H1 (cell line): Measurements from ENCODE around the gene CEP250. TPM values are rescaled to one million over a fixed set of nuclear protein-coding genes. Genes with fewer than 3 reads are reported as not detected.

ENCODE experiments used
- CTCF ChIA-PET: fragments of 300-600 bp; sonication (Branson Sonifier 250); formaldehyde crosslinking; loops from one replicate; lab custom pipeline; 2021; ENCODE audit not compliant: partially characterized antibody; lab: Charles Lee
- POLR2A ChIA-PET: fragments of 300-600 bp; sonication (Branson Sonifier 250); formaldehyde crosslinking; loops from one replicate; lab custom pipeline; 2021; ENCODE audit warnings: inconsistent platforms; ENCODE audit not compliant: partially characterized antibody; lab: Charles Lee
- DNase-seq, 2 experiments: peaks; one replicate each; pipeline versions ENCODE4 v3.0.0 to v3.0.0-alpha.2; 2010 to 2022; ENCODE audit warnings: low spot score in 2 of 2, low read depth in 1 of 2, mixed read lengths in 1 of 2
- FAIRE-seq: peaks from 2 replicates; lab custom pipeline; 2011; peaks lifted over from hg19 to GRCh38; lab: Jason Lieb, UNC
- H2AFZ ChIP-seq: 2 replicates; pipeline ENCODE4 v1.8.1; 2012; ENCODE audit warnings: low read length, inconsistent platforms
- H2AK5ac ChIP-seq: 2 replicates; pipeline ENCODE4 v1.6.1; 2013; ENCODE audit warnings: low read depth, low read length
- H2BK120ac ChIP-seq: replicated peaks from 2 replicates; pipeline ENCODE3; 2013; ENCODE audit warnings: low read depth, low read length, inconsistent platforms
- H2BK12ac ChIP-seq: 2 replicates; pipeline ENCODE4 v1.6.1; 2013; ENCODE audit warnings: low read depth, low read length
- H2BK15ac ChIP-seq: 2 replicates; pipeline ENCODE4 v1.6.1; 2013; ENCODE audit warnings: low read length
- H2BK20ac ChIP-seq: 2 replicates; pipeline ENCODE4 v1.6.1; 2013; ENCODE audit warnings: low read length
- H2BK5ac ChIP-seq: 2 replicates; pipeline ENCODE4 v1.6.1; 2013; ENCODE audit warnings: low read depth, low read length
- H3K14ac ChIP-seq: 2 replicates; pipeline ENCODE4 v1.6.1; 2013; ENCODE audit warnings: inconsistent platforms; ENCODE audit not compliant: insufficient read length
- H3K18ac ChIP-seq: 2 replicates; pipeline ENCODE4 v1.6.1; 2013; ENCODE audit warnings: low read length; ENCODE audit errors: extremely low read depth
- H3K23ac ChIP-seq: 2 replicates; pipeline ENCODE4 v1.6.1; 2013; ENCODE audit warnings: inconsistent platforms; ENCODE audit not compliant: insufficient read length
- H3K23me2 ChIP-seq: 2 replicates; pipeline ENCODE4 v1.6.1; 2013; ENCODE audit warnings: low read depth, low read length
- H3K27ac ChIP-seq: 2 replicates; pipeline ENCODE4 v1.6.1; 2011; ENCODE audit warnings: low read depth, low read length, inconsistent platforms
- H3K27me3 ChIP-seq, 4 experiments: replicated peaks in 1 of 4; 1 replicate in 1 of 4; 2 replicates in 3 of 4; pipeline versions ENCODE4 v1.6.1 to v1.8.1; 2011 to 2013; ENCODE audit warnings: low read length in 3 of 4, mild to moderate bottlenecking in 3 of 4, inconsistent platforms in 2 of 4, mixed read lengths in 2 of 4, moderate library complexity in 1 of 4; ENCODE audit not compliant: control insufficient read depth in 3 of 4, insufficient read depth in 3 of 4; ENCODE audit errors: extremely low read depth in 1 of 4
- H3K36me3 ChIP-seq, 4 experiments: 2 replicates each; pipeline versions ENCODE4 v1.6.1 to v1.8.1; 2011 to 2013; ENCODE audit warnings: mild to moderate bottlenecking in 4 of 4, low read length in 3 of 4, moderate library complexity in 2 of 4, control low read depth in 1 of 4, inconsistent platforms in 1 of 4; ENCODE audit not compliant: insufficient read depth in 4 of 4, control insufficient read depth in 2 of 4
- H3K4ac ChIP-seq: replicated peaks from 2 replicates; pipeline ENCODE3; 2013; ENCODE audit warnings: low read length, low read depth, mixed read lengths, inconsistent platforms; ENCODE audit not compliant: insufficient read length
- H3K4me1 ChIP-seq, 4 experiments: replicated peaks in 1 of 4; 1 replicate in 1 of 4; 2 replicates in 3 of 4; pipeline versions ENCODE4 v1.6.1 to v1.8.1; 2011 to 2013; ENCODE audit warnings: low read length in 3 of 4, inconsistent platforms in 2 of 4, mixed read lengths in 1 of 4; ENCODE audit not compliant: insufficient read depth in 4 of 4, control insufficient read depth in 3 of 4
- H3K4me2 ChIP-seq, 2 experiments: 2 replicates each; pipeline versions ENCODE4 v1.6.1 to v1.8.1; 2011 to 2013; ENCODE audit warnings: low read depth in 2 of 2, low read length in 2 of 2, control low read depth in 1 of 2, inconsistent platforms in 1 of 2, mild to moderate bottlenecking in 1 of 2; ENCODE audit not compliant: insufficient read depth in 1 of 2
- H3K4me3 ChIP-seq, 4 experiments: fragments of 200-600, 300-600 bp in 1 of 4; sonication (generic), shearing (Covaris generic), sonication (Bioruptor Twin) in 1 of 4; 2 replicates each; pipeline versions ENCODE4 v1.5.1 to v1.8.1; 2011 to 2016; ENCODE audit warnings: low read length in 4 of 4, low read depth in 3 of 4, control low read depth in 2 of 4, inconsistent platforms in 2 of 4, mild to moderate bottlenecking in 2 of 4, mixed read lengths in 1 of 4, moderate library complexity in 1 of 4; ENCODE audit not compliant: insufficient read depth in 2 of 4; ENCODE audit errors: extremely low read depth in 1 of 4
- H3K56ac ChIP-seq: replicated peaks from 2 replicates; pipeline ENCODE3; 2013; ENCODE audit warnings: low read depth, mild to moderate bottlenecking, mixed read lengths, low read length, inconsistent platforms; ENCODE audit not compliant: insufficient read length
- H3K79me1 ChIP-seq: 2 replicates; pipeline ENCODE4 v1.6.1; 2013; ENCODE audit warnings: low read depth, low read length, control low read depth
- H3K79me2 ChIP-seq, 2 experiments: 2 replicates each; pipeline versions ENCODE4 v1.6.1 to v1.8.1; 2012 to 2013; ENCODE audit warnings: low read length in 2 of 2, mild to moderate bottlenecking in 2 of 2, inconsistent platforms in 1 of 2; ENCODE audit not compliant: insufficient read depth in 2 of 2, control insufficient read depth in 1 of 2
- H3K9ac ChIP-seq, 4 experiments: replicated peaks in 1 of 4; 1 replicate in 1 of 4; 2 replicates in 3 of 4; pipeline versions ENCODE4 v1.6.1 to v1.8.1; 2011 to 2013; ENCODE audit warnings: low read depth in 3 of 4, low read length in 3 of 4, control low read depth in 2 of 4, mild to moderate bottlenecking in 2 of 4, moderate library complexity in 2 of 4, inconsistent platforms in 1 of 4; ENCODE audit errors: extremely low read depth in 1 of 4
- H3K9me3 ChIP-seq, 2 experiments: 2 replicates each; pipeline versions ENCODE4 v1.6.1 to v1.8.1; 2012 to 2013; ENCODE audit warnings: mild to moderate bottlenecking in 2 of 2, moderate library complexity in 2 of 2, control low read depth in 1 of 2, inconsistent platforms in 1 of 2, low read depth in 1 of 2, low read length in 1 of 2, mixed read lengths in 1 of 2; ENCODE audit not compliant: insufficient read depth in 2 of 2
- H4K20me1 ChIP-seq, 2 experiments: replicated peaks in 1 of 2; 2 replicates each; pipeline versions ENCODE3 to v1.8.1; 2011 to 2013; ENCODE audit warnings: inconsistent platforms in 2 of 2, low read length in 2 of 2, mild to moderate bottlenecking in 1 of 2; ENCODE audit not compliant: insufficient read depth in 2 of 2, control insufficient read depth in 1 of 2
- H4K5ac ChIP-seq: 2 replicates; pipeline ENCODE4 v1.6.1; 2013; ENCODE audit warnings: low read length, low read depth, mixed read lengths, inconsistent platforms; ENCODE audit not compliant: insufficient read length
- H4K8ac ChIP-seq: 2 replicates; pipeline ENCODE4 v1.8.0; 2013; ENCODE audit warnings: mild to moderate bottlenecking, moderate library complexity, low read length, inconsistent platforms; ENCODE audit not compliant: insufficient read depth; ENCODE audit errors: extremely low read depth
- H4K91ac ChIP-seq: replicated peaks from 2 replicates; pipeline ENCODE3; 2013; ENCODE audit warnings: low read length, mixed read lengths, inconsistent platforms; ENCODE audit not compliant: insufficient read length
- BCL11A ChIP-seq, 2 experiments: IDR thresholded peaks; one replicate each; pipeline ENCODE4 v1.6.1; 2011; ENCODE audit warnings: low read depth in 2 of 2, low read length in 2 of 2, mild to moderate bottlenecking in 2 of 2
- EZH2 ChIP-seq: fragments of 200-600 bp; sonication (generic); IDR thresholded peaks from 2 replicates; pipeline ENCODE4 v1.7.1; 2012; ENCODE audit warnings: low read depth, mild to moderate bottlenecking, moderate library complexity, low read length, inconsistent platforms; ENCODE audit not compliant: severe bottlenecking
- RBBP5 ChIP-seq: IDR thresholded peaks from 2 replicates; pipeline ENCODE4 v1.7.1; 2012; ENCODE audit warnings: low read depth, mild to moderate bottlenecking, inconsistent platforms, low read length, moderate library complexity, borderline replicate concordance
- SAP30 ChIP-seq: fragments of 300-600 bp; sonication (generic); IDR thresholded peaks from 2 replicates; pipeline ENCODE4 v1.7.1; 2012; ENCODE audit warnings: low read length, moderate library complexity, mild to moderate bottlenecking, inconsistent platforms; ENCODE audit not compliant: insufficient read depth, insufficient replicate concordance
- TBP ChIP-seq: IDR thresholded peaks from 2 replicates; pipeline ENCODE4 v1.6.1; 2011; ENCODE audit warnings: low read depth, low read length, improper control_type of control experiment
- WGBS, 2 experiments: shearing (Covaris generic) in 1 of 2; methylation state at CpG; one replicate each; pipeline versions ENCODE4 v1.1.6 to v1.1.7; 2013 to 2015; ENCODE audit warnings: low lambda C conversion rate in 2 of 2, mixed read lengths in 2 of 2, inconsistent platforms in 1 of 2, low coverage in 1 of 2, missing lambda C conversion rate in 1 of 2; ENCODE audit not compliant: insufficient replicate concordance in 2 of 2, insufficient coverage in 1 of 2, insufficient read length in 1 of 2; ENCODE audit errors: extremely low coverage in 1 of 2, missing lambda C conversion rate in 1 of 2; 5-methylcytosine and 5-hydroxymethylcytosine counted together
- polyA plus RNA-seq, 7 experiments: library from polyadenylated mRNA; depleted of rRNA in 3 of 7; stranded (reverse) in 5 of 7; unstranded in 2 of 7; fragments of >200 nt in 5 of 7; fragments of 200-250 nt in 2 of 7; gene quantifications; 1 replicate in 5 of 7; 2 replicates in 1 of 7; 4 replicates in 1 of 7; pipeline versions ENCODE4 v1.2.1 to v1.2.3, GENCODE V29; 2011 to 2013; ENCODE audit warnings: missing spikeins in 2 of 7, mixed read lengths in 2 of 7
- total RNA-seq: library from RNA; stranded (reverse); fragmentation: NEBNext Ultra II Directional; extraction: Animal tissue kit (Norgen Biotek cat#: 25700); gene quantifications from 2 replicates; pipeline ENCODE4 v1.2.1, GENCODE V29; 2021

Gene CEP250
- total and polyA plus RNA-seq, 2 of the 8 experiments (the other 6 are each of a cell fraction or from before 2014, with no cell fraction given): 2.6 to 33.7 TPM

DNA sequence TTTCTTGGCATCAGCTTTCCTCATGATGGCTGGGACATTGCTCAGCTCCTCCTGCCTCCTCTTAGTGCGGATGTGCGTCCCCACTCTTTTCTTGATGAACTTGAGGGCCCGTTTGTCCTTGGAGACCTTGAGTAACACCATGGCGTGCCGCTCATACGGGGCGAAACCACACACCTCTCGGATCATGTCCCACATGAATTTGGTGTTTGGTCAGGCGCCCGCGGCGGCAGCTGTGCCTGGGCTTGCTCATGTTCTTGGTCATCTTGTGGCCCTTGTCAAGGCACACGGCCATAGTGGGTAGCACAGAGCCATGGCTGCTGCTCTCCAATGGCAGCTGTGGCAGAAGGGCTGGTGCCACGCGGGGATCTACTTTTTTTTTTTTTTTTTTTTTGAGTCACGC, 89.0 kb downstream of the CEP250 start:
- peaks cover 13% of the 10 kb centered on the region for H3K23me2 ChIP-seq
- H2AK5ac ChIP-seq: no peak overlapping the region
- H3K18ac ChIP-seq: no peak overlapping the region
- no peak overlapping the region for H2BK5ac ChIP-seq
- no peak overlapping the region for H4K5ac ChIP-seq
- ChIA-PET CTCF (interaction anchor here (0.5 to 1.8 kb wide), 2 partner anchors 10 to 26 kb away, joined by 6 to 7 read pairs; no protein-coding TSS in a partner anchor), POLR2A (interaction anchor here (0.6 to 2.5 kb wide), 5 partner anchors 11 to 89 kb away, joined by 3 to 18 read pairs (median 3); partner anchors contain the start of gene CEP250)
- H3K14ac ChIP-seq: no peak overlapping the region
- no peaks in the 10 kb centered on the region for H3K27me3 ChIP-seq
- no peak overlapping the region for H2BK20ac ChIP-seq
- H3K4ac ChIP-seq: no peak overlapping the region
- DNase-seq (no peak), FAIRE-seq (no peak)
- no peak overlapping the region for H2BK120ac ChIP-seq
- 93% methylated on average over 15 of the region's 16 CpGs; no CpG with 5 or more reads in 1 of the 2 experiments for WGBS, 2 experiments
- peaks cover 0 to 3% of the 10 kb centered on the region in 2 experiments for H4K20me1 ChIP-seq
- H3K56ac ChIP-seq: no peak overlapping the region
- H2AFZ ChIP-seq: no peak overlapping the region
- H3K23ac ChIP-seq: no peak overlapping the region
- no peak overlapping the region for H3K27ac ChIP-seq
- peaks cover 2 to 6% (median 4%) of the 10 kb centered on the region in 4 experiments; a peak in 5 of 7 replicates for H3K4me1 ChIP-seq
- peaks cover 11 to 34% (median 19%) of the 10 kb centered on the region in 4 experiments; a peak in 6 of 8 replicates for H3K36me3 ChIP-seq
- no peak overlapping the region for H3K9ac ChIP-seq
- peaks cover 6% of the 10 kb centered on the region; the same call in 1 of the 2 replicates for H3K79me1 ChIP-seq
- H4K8ac ChIP-seq: no peak overlapping the region
- H3K4me3 ChIP-seq: no peak overlapping the region
- no peaks in the 10 kb centered on the region for H3K9me3 ChIP-seq
- H2BK12ac ChIP-seq: no peak overlapping the region
- no peak overlapping the region for H2BK15ac ChIP-seq
- H3K79me2 ChIP-seq: peaks cover 0 to 10% of the 10 kb centered on the region in 2 experiments; a peak in 1 of 4 replicates
- no peak overlapping the region for H4K91ac ChIP-seq
- H3K4me2 ChIP-seq: no peak overlapping the region
- TF ChIP-seq TBP: no peak
- no peak for TF ChIP-seq SAP30
- no peak for TF ChIP-seq RBBP5
- TF ChIP-seq BCL11A (IDR thresholded peaks at IDR 0.05; ENCODE audit: low read depth in 2 of 2, low read length in 2 of 2): no peak
- no peak for TF ChIP-seq EZH2
